ENCODE measurements around the gene KLF16. TPM values are rescaled to one million over a fixed set of nuclear protein-coding genes. Genes with fewer than 3 reads are reported as not detected.

Gene KLF16
- total and polyA plus RNA-seq, 2 experiments from 2014 or later, result 8.9 to 20.2 TPM

- ATAC-seq (no peak), DNase-seq (ENCODE audit: low spot score) (no peak)
- TF ChIP-seq POLR2AphosphoS5 (IDR thresholded peaks at IDR 0.05; ENCODE audit: low read depth), result no peak
- TF ChIP-seq NANOG (IDR thresholded peaks at IDR 0.05; ENCODE audit: borderline replicate concordance), result no peak
- no peak for TF ChIP-seq ZNF331 (CRISPR knock-in tag; IDR thresholded peaks at IDR 0.05; ENCODE audit: low read depth)
- no peak for TF ChIP-seq REST (IDR thresholded peaks at IDR 0.05; ENCODE audit: unreplicated experiment)
- TF ChIP-seq ZNF462 (CRISPR knock-in tag; IDR thresholded peaks at IDR 0.05), result no peak
- no peak for TF ChIP-seq JUNB (IDR thresholded peaks at IDR 0.05; ENCODE audit: unreplicated experiment)
- TF ChIP-seq EZH2 (IDR thresholded peaks at IDR 0.05; ENCODE audit: low read depth, unreplicated experiment), result no peak
- no peak for TF ChIP-seq ETS1 (IDR thresholded peaks at IDR 0.05)
- TF ChIP-seq ZNF114 (CRISPR knock-in tag; IDR thresholded peaks at IDR 0.05), result no peak
- TF ChIP-seq CTCF (conservative IDR thresholded peaks at IDR 0.05; ENCODE audit: low read depth in 2 of 2), result no peak
- TF ChIP-seq EZH2phosphoT487 (IDR thresholded peaks at IDR 0.05; ENCODE audit: unreplicated experiment), result no peak
- TF ChIP-seq CREB1 (CRISPR knock-in tag; IDR thresholded peaks at IDR 0.05; ENCODE audit: low read depth), result no peak
- TF ChIP-seq STAT1 (IDR thresholded peaks at IDR 0.05; ENCODE audit: unreplicated experiment), result no peak
- H3K4me3 Mint-ChIP-seq, result peak overlapping the region; percentile 98
- H3K4me1 ChIP-seq (ENCODE audit: insufficient read depth), result peaks cover 16% of the 10 kb centered on the region
- no peak overlapping the region for H3K27ac Mint-ChIP-seq
- H3K36me3 Mint-ChIP-seq (ENCODE audit: low read depth), result peaks cover 4% of the 10 kb centered on the region; the same call in 2 of the 3 replicates
- 0 out of 2 replicates have a peak overlapping the region, but pooled peaks have one; percentile 5 for H3K27ac ChIP-seq (ENCODE audit: low read depth)
- no peaks in the 10 kb centered on the region for H3K36me3 ChIP-seq (ENCODE audit: insufficient read depth)
- H3K9me2 ChIP-seq (ENCODE audit: insufficient read depth), result no peaks in the 10 kb centered on the region
- peaks cover 31% of the 10 kb centered on the region for H3K79me2 ChIP-seq (replicated peaks; ENCODE audit: insufficient read depth)
- H3F3A ChIP-seq (replicated peaks; ENCODE audit: low read depth), result peaks cover 9% of the 10 kb centered on the region; the same call in 1 of the 2 replicates
- H3K4me1 Mint-ChIP-seq, result peaks cover 16% of the 10 kb centered on the region
- no peak overlapping the region for H2AFZ ChIP-seq
- H3K9me3 Mint-ChIP-seq, result no peaks in the 10 kb centered on the region
- peaks cover 5% of the 10 kb centered on the region for H3K27me3 Mint-ChIP-seq (ENCODE audit: insufficient read depth, low read depth, poor library complexity)
- no peaks in the 10 kb centered on the region; the same call in 1 of the 2 replicates for H4K20me1 ChIP-seq (replicated peaks; ENCODE audit: insufficient read depth)
- peak overlapping the region; percentile 99 for H3K4me2 ChIP-seq
- no peaks in the 10 kb centered on the region for H3K27me3 ChIP-seq (ENCODE audit: insufficient read depth)
- peak overlapping the region; percentile 93 for H3K4me3 ChIP-seq
These were observed 11.3 kb upstream of the KLF16 start for GRCh38 chr19:1874554-1875185.

All from GM23338 (cell line).